Keratinocyte (primary cell): Measurements from ENCODE around the gene FHOD3.

Source experiments
- EZH2 ChIP-seq: IDR thresholded peaks from one replicate; pipeline ENCODE4 v1.6.1; 2012; ENCODE audit warnings: inconsistent platforms, mild to moderate bottlenecking, low read length, moderate library complexity
- TF ChIP-seq, protein P1 (sequence below), 3 experiments: IDR thresholded peaks in 1 of 3; conservative IDR thresholded peaks in 1 of 3; optimal IDR thresholded peaks in 1 of 3; 2 replicates in 2 of 3; 3 replicates in 1 of 3; pipeline versions ENCODE3 to v1.5.1; 2011; ENCODE audit warnings: low read length in 3 of 3, mild to moderate bottlenecking in 3 of 3, moderate library complexity in 2 of 3, control low read depth in 1 of 3, inconsistent platforms in 1 of 3; ENCODE audit not compliant: insufficient read depth in 2 of 3; ENCODE audit errors: extremely low read depth in 1 of 3

- TF ChIP-seq, protein P1, sequence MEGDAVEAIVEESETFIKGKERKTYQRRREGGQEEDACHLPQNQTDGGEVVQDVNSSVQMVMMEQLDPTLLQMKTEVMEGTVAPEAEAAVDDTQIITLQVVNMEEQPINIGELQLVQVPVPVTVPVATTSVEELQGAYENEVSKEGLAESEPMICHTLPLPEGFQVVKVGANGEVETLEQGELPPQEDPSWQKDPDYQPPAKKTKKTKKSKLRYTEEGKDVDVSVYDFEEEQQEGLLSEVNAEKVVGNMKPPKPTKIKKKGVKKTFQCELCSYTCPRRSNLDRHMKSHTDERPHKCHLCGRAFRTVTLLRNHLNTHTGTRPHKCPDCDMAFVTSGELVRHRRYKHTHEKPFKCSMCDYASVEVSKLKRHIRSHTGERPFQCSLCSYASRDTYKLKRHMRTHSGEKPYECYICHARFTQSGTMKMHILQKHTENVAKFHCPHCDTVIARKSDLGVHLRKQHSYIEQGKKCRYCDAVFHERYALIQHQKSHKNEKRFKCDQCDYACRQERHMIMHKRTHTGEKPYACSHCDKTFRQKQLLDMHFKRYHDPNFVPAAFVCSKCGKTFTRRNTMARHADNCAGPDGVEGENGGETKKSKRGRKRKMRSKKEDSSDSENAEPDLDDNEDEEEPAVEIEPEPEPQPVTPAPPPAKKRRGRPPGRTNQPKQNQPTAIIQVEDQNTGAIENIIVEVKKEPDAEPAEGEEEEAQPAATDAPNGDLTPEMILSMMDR (optimal IDR thresholded peaks at IDR 0.05 in 1 of 3, IDR thresholded peaks at IDR 0.05 in 1 of 3, conservative IDR thresholded peaks at IDR 0.05 in 1 of 3; ENCODE audit: extremely low read depth in 1 of 3, insufficient read depth in 2 of 3, low read length in 3 of 3): no peak
- no peak for TF ChIP-seq EZH2
These were observed 5.8 kb downstream of the FHOD3 start for GRCh38 chr18:36303211-36303844.
